Kidney (tissue), 14 donors: ENCODE data around the gene CDK5RAP3. TPM values are rescaled to one million over a fixed set of nuclear protein-coding genes. Genes with fewer than 3 reads are reported as not detected.

Experiments used
- DNase-seq, 5 donors: peaks; one replicate each; pipeline ENCODE4 v3.0.0-alpha.2; 2013 to 2020
- FAIRE-seq: peaks from 2 replicates; lab custom pipeline; 2012; peaks lifted over from hg19 to GRCh38; lab: Jason Lieb, UNC
- H3K27ac ChIP-seq, 2 donors: one replicate each; pipeline ENCODE4 v1.7.0; 2013; ENCODE audit warnings: low read depth in 2 of 2, low read length in 2 of 2, inconsistent platforms in 1 of 2
- H3K27me3 ChIP-seq: one replicate; pipeline ENCODE4 v1.7.1; 2013; ENCODE audit warnings: low read length, inconsistent platforms; ENCODE audit not compliant: control insufficient read depth, insufficient read depth
- H3K36me3 ChIP-seq, 3 donors: one replicate each; pipeline versions ENCODE4 v1.7.0 to v1.7.1; 2013; ENCODE audit warnings: low read length in 3 of 3, control low read depth in 1 of 3, inconsistent platforms in 1 of 3; ENCODE audit not compliant: insufficient read depth in 3 of 3, control insufficient read depth in 2 of 3
- H3K4me1 ChIP-seq, 3 donors: one replicate each; pipeline versions ENCODE4 v1.7.0 to v1.7.1; 2013; ENCODE audit warnings: low read length in 3 of 3, inconsistent platforms in 1 of 3, low read depth in 1 of 3; ENCODE audit not compliant: control insufficient read depth in 2 of 3, insufficient read depth in 2 of 3
- H3K4me3 ChIP-seq, 3 donors: one replicate each; pipeline versions ENCODE4 v1.7.0 to v1.8.1; 2013; ENCODE audit warnings: low read length in 3 of 3, control low read depth in 1 of 3, inconsistent platforms in 1 of 3
- H3K9ac ChIP-seq, 3 donors: one replicate each; pipeline versions ENCODE4 v1.7.0 to v1.7.1; 2013; ENCODE audit warnings: low read length in 3 of 3, control low read depth in 1 of 3, inconsistent platforms in 1 of 3
- H3K9me3 ChIP-seq, 3 donors: one replicate each; pipeline versions ENCODE4 v1.7.0 to v1.7.1; 2013; ENCODE audit warnings: low read length in 3 of 3, control low read depth in 1 of 3, inconsistent platforms in 1 of 3; ENCODE audit not compliant: control insufficient read depth in 2 of 3, insufficient read depth in 1 of 3
- CTCF ChIP-seq: IDR thresholded peaks from 3 replicates; pipeline ENCODE4 v1.5.1; 2012; ENCODE audit warnings: mild to moderate bottlenecking, moderate library complexity, borderline replicate concordance; ENCODE audit not compliant: insufficient read depth; ENCODE audit errors: extremely low read depth
- intact Hi-C: fragments of 100-400 bp; cut with DNase I; formaldehyde crosslinking; loops from one replicate; pipeline ENCODE4 v1.11.1; 2022
- polyA plus RNA-seq: library from polyadenylated mRNA; stranded (reverse); fragments of 350-450 nt; fragmentation: Illumina TruSeq; extraction: RNeasy Lipid Tissue Mini Kit (QIAGEN cat#74804); gene quantifications from one replicate; pipeline ENCODE4 v1.2.3, GENCODE V29; 2014; ENCODE audit warnings: low read depth, low replicate concordance; ENCODE audit not compliant: insufficient read depth
- total RNA-seq: library from RNA; stranded (reverse); fragmentation: NEBNext Ultra II Directional; extraction: Animal tissue kit (Norgen Biotek cat#: 25700); gene quantifications from one replicate; pipeline ENCODE4 v1.2.1, GENCODE V29; 2021
- donor health status: control.
- donor health status: control.
- donor health status: control.
- donor health status: control.
- donor health status: control.
- donor health status: DM: yes; HTN: yes; CAD: no.
- donor health status: Normal renal cell carcinoma (clear cell type).

Gene CDK5RAP3
- total and polyA plus RNA-seq, 2 donors from 2014 or later, result 140 to 208 TPM

- Histone ChIP-seq H3K9ac (peak overlapping the region in 1 of 3 donors; percentile 37), H3K27ac (peak overlapping the region; percentile 84 to 87), H3K9me3 (no peaks in the 10 kb centered on the region), H3K4me3 (no peak overlapping the region), H3K4me1 (peaks cover 2 to 52% (median 32%) of the 10 kb centered on the region in 3 donors), H3K36me3 (peaks cover 2 to 9% (median 6%) of the 10 kb centered on the region in 3 donors), H3K27me3 (no peaks in the 10 kb centered on the region)
- DNase-seq (no peak), FAIRE-seq (no peak)
- intact Hi-C loops, result no loop called here
- no peak for TF ChIP-seq CTCF
These were observed 25.1 kb upstream of the CDK5RAP3 start for GRCh38 chr17:47945529-47946508.

- H3K9ac ChIP-seq, result peak overlapping the region in 1 of 3 donors; percentile 37
- TF ChIP-seq CTCF, result no peak
- intact Hi-C loops, result no loop called here
These were observed 24.4 kb upstream of the CDK5RAP3 start for GRCh38 chr17:47946516-47946915.

GRCh38 chr17:47946929-47947397 lies 23.9 kb upstream of the CDK5RAP3 start:
- TF ChIP-seq CTCF, result peak; percentile 70
- Histone ChIP-seq H3K4me3 (no peak overlapping the region), H3K27ac (peak overlapping the region; percentile 84 to 87), H3K4me1 (peaks cover 2 to 58% (median 28%) of the 10 kb centered on the region in 3 donors), H3K27me3 (no peaks in the 10 kb centered on the region), H3K9me3 (no peaks in the 10 kb centered on the region), H3K9ac (peak overlapping the region in 1 of 3 donors; percentile 37), H3K36me3 (peaks cover 2 to 9% (median 6%) of the 10 kb centered on the region in 3 donors)
- DNase-seq, result peak in 4 of 5 donors; percentile 67 to 76 (median 70)
- intact Hi-C loops, result no loop called here
- FAIRE-seq, result no peak

More at GRCh38 chr17:47946516-47946915, 24.4 kb upstream of the CDK5RAP3 start:
- Histone ChIP-seq H3K27ac (peak overlapping the region; percentile 84 to 87), H3K4me3 (no peak overlapping the region), H3K27me3 (no peaks in the 10 kb centered on the region), H3K4me1 (peaks cover 2 to 54% (median 30%) of the 10 kb centered on the region in 3 donors), H3K9me3 (no peaks in the 10 kb centered on the region), H3K36me3 (peaks cover 2 to 9% (median 6%) of the 10 kb centered on the region in 3 donors)
- no peak for DNase-seq
- FAIRE-seq, result no peak
